ENCODE results near the gene GRPEL1. TPM values are rescaled to one million over a fixed set of nuclear protein-coding genes. Genes with fewer than 3 reads are reported as not detected.

GRPEL1 gene
- total and polyA plus RNA-seq, 2 of the 13 experiments (the other 11 are each of a cell fraction or from before 2014, with no cell fraction given) = 32.3 to 141 TPM

DNA sequence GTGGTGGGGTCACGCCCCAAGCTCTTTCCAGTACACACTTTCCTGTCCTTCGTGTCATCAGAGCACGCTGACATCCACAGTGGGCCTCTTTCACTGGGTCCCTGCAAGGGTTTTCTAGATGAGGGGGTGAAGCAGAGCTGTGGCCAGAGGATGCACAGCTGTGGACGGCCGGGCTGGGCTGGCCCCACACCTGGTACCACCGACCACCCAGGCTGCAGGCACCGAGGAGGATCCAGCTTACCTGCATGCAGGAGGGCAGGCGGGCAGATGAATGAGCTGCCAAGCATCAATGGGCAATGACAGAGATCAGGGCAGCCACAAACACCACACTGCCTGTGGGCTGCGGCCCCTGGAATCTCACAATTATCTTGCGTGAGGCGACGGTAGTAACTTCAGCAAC, 9.5 kb upstream of the GRPEL1 start (continued):
- TF ChIP-seq, protein P1, sequence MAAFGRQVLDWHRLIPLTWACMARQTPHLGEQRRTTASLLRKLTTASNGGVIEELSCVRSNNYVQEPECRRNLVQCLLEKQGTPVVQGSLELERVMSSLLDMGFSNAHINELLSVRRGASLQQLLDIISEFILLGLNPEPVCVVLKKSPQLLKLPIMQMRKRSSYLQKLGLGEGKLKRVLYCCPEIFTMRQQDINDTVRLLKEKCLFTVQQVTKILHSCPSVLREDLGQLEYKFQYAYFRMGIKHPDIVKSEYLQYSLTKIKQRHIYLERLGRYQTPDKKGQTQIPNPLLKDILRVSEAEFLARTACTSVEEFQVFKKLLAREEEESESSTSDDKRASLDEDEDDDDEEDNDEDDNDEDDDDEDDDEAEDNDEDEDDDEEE (CRISPR knock-in tag; IDR thresholded peaks at IDR 0.05) = no peak
- TF ChIP-seq ZNF558 (CRISPR knock-in tag; IDR thresholded peaks at IDR 0.05; ENCODE audit: borderline replicate concordance) (no peak), ONECUT2 (CRISPR knock-in tag; IDR thresholded peaks at IDR 0.05) (no peak), FOXA1 (IDR thresholded peaks at IDR 0.05) (no peak), FOXA1 (CRISPR knock-in tag; IDR thresholded peaks at IDR 0.05) (no peak)
- TF ChIP-seq, protein P2, sequence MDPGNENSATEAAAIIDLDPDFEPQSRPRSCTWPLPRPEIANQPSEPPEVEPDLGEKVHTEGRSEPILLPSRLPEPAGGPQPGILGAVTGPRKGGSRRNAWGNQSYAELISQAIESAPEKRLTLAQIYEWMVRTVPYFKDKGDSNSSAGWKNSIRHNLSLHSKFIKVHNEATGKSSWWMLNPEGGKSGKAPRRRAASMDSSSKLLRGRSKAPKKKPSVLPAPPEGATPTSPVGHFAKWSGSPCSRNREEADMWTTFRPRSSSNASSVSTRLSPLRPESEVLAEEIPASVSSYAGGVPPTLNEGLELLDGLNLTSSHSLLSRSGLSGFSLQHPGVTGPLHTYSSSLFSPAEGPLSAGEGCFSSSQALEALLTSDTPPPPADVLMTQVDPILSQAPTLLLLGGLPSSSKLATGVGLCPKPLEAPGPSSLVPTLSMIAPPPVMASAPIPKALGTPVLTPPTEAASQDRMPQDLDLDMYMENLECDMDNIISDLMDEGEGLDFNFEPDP (CRISPR knock-in tag; conservative IDR thresholded peaks at IDR 0.05) = no peak
- TF ChIP-seq, protein P3, sequence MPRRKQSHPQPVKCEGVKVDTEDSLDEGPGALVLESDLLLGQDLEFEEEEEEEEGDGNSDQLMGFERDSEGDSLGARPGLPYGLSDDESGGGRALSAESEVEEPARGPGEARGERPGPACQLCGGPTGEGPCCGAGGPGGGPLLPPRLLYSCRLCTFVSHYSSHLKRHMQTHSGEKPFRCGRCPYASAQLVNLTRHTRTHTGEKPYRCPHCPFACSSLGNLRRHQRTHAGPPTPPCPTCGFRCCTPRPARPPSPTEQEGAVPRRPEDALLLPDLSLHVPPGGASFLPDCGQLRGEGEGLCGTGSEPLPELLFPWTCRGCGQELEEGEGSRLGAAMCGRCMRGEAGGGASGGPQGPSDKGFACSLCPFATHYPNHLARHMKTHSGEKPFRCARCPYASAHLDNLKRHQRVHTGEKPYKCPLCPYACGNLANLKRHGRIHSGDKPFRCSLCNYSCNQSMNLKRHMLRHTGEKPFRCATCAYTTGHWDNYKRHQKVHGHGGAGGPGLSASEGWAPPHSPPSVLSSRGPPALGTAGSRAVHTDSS (CRISPR knock-in tag; conservative IDR thresholded peaks at IDR 0.05) = no peak

DNA sequence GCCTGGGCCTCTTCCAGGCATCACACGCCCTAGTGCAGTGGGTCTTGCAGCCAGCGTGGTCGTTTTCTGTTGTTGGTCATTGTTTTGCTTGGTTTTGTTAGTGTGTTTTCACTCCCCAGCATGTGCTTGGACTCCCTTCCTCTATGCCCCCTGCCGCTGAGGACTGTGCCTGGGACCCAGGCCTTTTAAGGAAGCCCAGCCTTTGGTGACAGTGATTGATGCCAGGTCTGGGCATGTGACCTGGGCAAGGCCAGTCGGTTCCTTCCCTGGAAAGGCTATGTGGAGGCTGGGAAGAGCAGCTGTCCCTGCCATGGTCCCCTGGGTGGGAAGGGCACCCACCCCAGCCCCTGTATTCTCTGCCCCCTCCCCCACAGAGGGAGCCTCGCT, 8.8 kb upstream of the GRPEL1 start:
- ChIA-PET CTCF (ENCODE audit: low intra/inter-chr PET ratio, low total read pairs) (no interaction called here), POLR2A (no interaction called here)
- 34% methylated on average over 6 of the region's 6 CpGs for WGBS (ENCODE audit: low lambda C conversion rate)
- Histone ChIP-seq H3K79me2 (ENCODE audit: insufficient read depth, low read length) (no peaks in the 10 kb centered on the region), H3K9ac (ENCODE audit: insufficient read depth, low read depth, low read length) (no peak overlapping the region), H3K27me3 (ENCODE audit: control insufficient read depth in 1 of 2, insufficient read depth in 2 of 2, low read length in 2 of 2) (no peaks in the 10 kb centered on the region; a peak in 1 of 5 replicates), H3K4me2 (ENCODE audit: low read depth, low read length) (no peak overlapping the region), H3K4me3 (replicated peaks in 1 of 3; ENCODE audit: insufficient read depth in 1 of 3, low read depth in 2 of 3, low read length in 3 of 3) (no peak overlapping the region), H3K27ac (ENCODE audit: extremely low read length, insufficient read depth, low read length) (no peak overlapping the region), H2AFZ (ENCODE audit: low read length) (no peak overlapping the region), H3K4me1 (ENCODE audit: insufficient read depth, low read length) (peaks cover 36% of the 10 kb centered on the region), H4K20me1 (ENCODE audit: insufficient read depth, low read length) (no peaks in the 10 kb centered on the region), H3K9me3 (ENCODE audit: low read length) (no peaks in the 10 kb centered on the region), H3K36me3 (replicated peaks in 1 of 2; ENCODE audit: control insufficient read depth in 1 of 2, insufficient read depth in 2 of 2, low read length in 2 of 2) (no peaks in the 10 kb centered on the region)
- intact Hi-C loops (cut with micrococcal nuclease; ENCODE audit: unreplicated experiment) = no loop called here
- ATAC-seq (no peak), DNase-seq (ENCODE audit: low spot score) (no peak), FAIRE-seq (no peak)
- TF ChIP-seq, protein P4, sequence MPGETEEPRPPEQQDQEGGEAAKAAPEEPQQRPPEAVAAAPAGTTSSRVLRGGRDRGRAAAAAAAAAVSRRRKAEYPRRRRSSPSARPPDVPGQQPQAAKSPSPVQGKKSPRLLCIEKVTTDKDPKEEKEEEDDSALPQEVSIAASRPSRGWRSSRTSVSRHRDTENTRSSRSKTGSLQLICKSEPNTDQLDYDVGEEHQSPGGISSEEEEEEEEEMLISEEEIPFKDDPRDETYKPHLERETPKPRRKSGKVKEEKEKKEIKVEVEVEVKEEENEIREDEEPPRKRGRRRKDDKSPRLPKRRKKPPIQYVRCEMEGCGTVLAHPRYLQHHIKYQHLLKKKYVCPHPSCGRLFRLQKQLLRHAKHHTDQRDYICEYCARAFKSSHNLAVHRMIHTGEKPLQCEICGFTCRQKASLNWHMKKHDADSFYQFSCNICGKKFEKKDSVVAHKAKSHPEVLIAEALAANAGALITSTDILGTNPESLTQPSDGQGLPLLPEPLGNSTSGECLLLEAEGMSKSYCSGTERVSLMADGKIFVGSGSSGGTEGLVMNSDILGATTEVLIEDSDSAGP (CRISPR knock-in tag; IDR thresholded peaks at IDR 0.05; ENCODE audit: borderline replicate concordance) = 0 out of 2 replicates have a peak, but pooled peaks have one; percentile 3
- TF ChIP-seq ATRX (CRISPR knock-in tag; IDR thresholded peaks at IDR 0.05; ENCODE audit: borderline replicate concordance) = no peak
- in situ Hi-C loops (cut with HindIII; ENCODE audit: extremely low pct_ligation_motif_present, low pct_unique_long_range_greater_than_20kb) = loop anchor here (10.0 kb wide), 1 partner anchor 172 kb away; the partner anchor contains the start of gene TBC1D14
- BruUV-seq (replicated peaks) = no TSS peak

Data from HepG2 (cell line).